Stimulated activated CD4-positive, alpha-beta T cell treated with anti-CD3 and anti-CD28 coated beads, TNF-alpha, amount 100 ng/mL, for 4 hours (primary cell): ENCODE measurements around the gene SGCE.

Source experiments
- DNase-seq, 3 experiments: peaks; one replicate each; pipeline ENCODE4 v3.0.0-alpha.2; 2020; ENCODE audit warnings: low read depth in 3 of 3

SGCE gene

DNA sequence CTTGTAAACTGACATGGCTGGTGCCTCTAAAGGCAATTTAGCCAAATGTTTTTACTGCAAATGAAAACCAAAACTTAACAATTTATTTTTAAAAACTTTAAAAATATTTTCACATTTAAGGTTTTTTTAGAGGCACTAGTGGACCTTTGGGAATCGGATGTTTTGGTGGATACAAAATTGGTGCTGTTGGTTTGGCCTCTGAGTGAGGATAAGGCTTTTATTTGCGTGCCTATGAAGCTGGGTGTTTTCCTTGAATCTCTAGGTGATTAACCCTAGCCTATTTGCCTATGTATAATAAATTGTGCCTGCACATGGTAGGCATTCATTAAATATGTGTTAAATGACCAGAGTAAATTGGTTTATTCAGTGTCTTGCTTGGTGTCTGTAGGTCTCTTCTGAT, 2.9 kb upstream of the SGCE start:
- no peak for DNase-seq

DNA sequence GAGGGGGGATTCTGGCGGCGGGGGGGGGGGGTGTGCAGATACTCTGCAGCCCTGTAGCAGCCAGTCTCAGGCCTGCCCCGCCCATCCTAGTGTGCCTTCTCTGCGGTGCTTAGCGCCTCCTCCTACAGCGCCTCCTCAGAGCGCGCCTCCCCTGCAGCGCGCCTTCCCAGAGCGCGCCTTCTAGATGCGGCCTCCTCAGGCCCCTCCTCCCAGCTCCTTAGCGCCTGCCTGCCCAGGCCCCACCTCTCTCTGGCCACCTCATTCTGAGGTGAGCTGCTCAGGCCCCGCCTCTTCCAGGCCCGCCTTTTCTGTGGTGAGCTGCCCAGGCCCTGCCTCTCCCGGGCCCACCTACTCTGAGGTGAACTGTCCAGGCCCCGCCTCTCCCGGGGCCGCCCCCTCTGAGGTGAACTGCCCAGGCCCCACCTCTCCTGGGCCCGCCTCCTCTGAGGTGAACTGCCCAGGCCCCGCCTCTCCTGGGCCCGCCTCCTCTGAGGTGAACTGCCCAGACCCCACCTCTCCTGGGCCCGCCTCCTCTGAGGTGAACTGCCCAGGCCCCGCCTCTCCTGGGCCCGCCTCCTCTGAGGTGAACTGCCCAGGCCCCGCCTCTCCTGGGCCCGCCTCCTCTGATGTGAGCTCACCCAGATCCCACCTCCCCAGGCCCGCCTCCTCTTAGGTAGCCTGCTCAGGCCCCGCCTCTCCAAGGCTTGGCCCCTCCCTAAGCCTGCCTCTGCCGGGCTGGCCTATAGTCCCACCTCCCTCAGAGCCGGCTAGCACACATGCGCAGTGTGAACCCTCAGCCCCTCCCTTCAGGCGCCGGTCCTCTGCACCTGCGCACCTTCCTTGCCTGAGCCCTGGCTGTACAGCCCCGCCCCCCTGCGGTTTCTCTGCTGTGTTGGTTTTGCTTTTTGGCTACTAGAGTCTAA, 2.1 kb upstream of the SGCE start:
- DNase-seq = peak; percentile 83 to 94 (median 87)

DNA sequence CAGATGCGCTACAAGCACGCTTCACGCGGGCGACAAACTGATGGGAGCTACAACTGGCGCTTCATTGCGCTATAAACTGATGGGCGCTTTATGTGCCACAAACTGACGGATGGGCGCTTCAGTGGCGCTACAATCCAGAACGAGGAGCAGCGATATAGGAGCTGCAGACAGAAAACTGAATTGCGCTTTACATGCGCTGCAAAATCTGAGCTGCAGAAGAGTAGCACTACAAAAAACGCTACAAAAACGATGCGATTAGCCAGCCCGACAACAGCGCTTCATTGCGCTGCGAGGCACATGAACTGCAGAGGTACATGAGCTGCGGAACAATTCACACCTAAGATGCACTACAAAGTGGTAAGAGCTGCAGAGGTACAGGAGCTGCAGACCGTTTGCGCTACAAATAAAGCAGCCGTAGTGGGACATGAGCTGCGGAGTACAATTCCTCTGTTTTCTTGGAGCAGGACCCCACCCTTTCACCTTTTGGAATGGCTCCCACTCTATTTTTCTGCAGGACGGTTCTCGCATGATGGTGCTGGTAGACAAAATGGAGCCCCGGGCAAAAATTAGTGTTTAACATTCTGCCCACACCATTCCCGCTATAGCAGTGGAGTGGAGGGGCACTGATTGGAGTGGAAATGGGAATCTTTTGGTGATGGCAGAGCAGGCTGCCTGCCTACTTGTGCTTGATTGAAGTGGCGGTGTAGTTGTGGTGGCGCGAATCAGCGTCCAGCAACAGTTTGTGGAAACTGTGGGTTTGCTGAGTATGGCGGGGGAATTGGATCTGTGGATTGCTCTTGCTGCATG, 1.2 kb upstream of the SGCE start:
- no peak for DNase-seq

DNA sequence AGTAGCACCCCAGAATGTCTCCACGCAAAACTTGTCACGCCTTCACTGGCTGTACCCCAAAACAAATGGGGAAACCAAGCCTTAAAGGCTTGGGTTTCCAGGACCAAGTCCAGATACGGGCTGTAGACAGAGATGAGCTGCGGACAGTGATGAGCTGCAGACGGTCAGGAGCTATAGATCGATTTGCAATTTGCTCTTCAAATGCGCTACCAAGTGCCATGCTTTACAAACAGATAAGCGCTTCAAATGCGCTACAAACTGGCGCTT, 658 bp upstream of the SGCE start:
- no peak for DNase-seq

DNA sequence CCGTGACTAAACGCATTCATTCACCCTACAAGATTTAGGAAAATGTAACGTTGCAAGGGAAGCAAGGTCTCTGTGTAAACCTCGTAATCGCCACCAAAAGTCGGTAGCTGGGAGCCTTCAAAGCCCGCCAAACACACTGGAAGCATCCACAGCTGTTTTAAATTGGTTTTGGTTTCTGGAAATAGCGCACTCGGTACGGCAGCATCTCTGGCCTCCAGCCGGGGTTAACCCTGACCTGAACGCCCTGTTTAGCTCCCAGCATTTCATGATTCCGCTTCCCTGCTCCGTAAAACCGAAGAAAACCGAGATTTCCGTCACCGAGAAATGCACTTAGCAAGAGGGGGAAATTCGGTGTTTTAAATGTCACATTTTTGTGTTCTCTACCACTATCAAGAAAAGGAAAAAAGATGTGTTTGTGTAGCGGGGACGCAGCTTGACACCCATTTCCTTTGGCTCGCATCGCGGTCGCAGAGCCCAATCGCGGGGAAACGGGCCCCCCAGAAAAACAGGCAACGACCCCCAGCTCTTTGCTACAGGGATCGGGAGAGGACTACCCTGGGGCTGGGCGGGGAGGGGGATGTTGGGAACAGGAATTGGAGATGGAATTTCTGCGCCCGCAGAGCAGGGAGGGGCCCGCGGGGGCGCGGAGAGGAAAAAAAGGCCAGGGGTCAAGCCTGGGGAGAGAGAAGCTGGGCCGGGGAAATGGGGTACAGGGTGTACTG, 646 bp downstream of the SGCE start:
- DNase-seq = no peak

DNA sequence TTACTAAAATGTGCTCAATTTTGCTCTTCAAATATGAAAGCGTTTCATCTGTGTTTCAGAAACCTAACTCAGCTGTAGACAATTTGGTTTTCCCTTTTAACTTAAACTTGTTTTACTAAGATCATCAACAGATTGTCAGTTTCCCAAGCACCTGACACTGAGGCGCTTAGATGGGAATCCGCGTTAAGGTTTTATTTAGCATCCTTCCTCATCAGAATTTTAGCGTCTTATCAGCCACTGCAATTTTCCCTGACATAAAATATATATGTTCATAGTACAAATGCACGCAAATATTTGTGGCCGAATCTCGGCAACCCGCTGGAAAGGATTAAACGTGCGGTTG, 1.2 kb downstream of the SGCE start:
- no peak for DNase-seq

DNA sequence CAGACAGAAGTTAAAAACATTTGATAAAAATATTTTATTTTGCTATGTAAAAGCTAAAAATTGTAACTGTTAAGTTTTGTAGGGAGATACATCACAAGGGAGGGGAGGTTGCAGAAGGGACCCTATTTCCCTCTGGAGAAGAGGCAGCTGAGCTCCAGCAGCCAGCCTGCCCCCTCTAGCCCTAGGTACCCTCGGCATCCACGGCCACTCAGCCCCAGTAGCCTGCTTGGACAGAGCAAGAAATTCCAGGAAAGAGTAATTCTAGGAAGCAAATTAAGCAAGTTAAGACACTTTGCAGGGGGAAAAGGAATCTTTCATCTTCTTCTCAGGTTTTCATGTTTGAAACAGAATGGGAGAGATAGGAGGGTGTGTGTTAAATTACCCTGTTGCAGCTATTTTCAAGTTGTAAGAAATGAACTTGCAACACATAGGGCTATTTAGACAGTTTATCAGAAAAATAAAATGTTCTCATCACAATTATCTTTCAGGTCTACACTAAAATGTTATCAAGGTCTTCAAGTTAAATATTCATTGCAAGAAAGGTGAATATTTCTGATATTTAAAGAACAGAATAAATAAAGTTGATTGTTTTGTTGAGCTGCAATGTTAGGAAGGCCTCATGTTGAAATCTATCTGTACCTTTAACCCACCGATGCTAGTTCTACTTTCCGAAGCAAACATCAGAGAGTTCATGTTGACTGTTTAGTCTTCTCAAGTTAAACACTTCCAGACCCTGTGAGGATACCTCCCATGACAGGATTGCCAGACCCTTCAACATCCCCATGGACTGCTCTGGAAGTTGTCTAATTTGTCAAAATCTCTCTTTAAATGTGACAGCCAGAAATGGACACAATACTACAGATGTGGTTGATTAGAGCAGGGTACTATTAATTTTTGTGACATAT, 5.5 kb downstream of the SGCE start:
- no peak for DNase-seq

DNA sequence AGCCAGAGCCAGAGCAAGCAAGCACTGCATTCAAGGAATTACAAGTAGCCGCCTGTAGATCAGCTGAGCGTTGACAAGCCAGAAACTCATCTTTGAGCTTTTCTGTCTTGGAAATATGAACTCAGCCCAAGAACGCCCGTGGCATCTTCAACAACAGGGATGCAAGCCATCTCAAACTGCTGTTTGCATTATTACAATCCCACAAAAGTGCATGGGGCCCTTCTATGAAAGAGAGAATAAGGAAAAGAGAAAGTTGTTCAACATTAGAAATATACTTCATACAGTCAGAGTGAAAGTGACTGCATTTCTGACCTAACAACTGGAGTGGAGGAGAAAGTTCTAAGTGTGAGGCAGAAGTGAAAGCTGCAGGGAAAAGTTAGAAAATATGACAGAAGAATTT, 6.5 kb downstream of the SGCE start:
- no peak for DNase-seq

DNA sequence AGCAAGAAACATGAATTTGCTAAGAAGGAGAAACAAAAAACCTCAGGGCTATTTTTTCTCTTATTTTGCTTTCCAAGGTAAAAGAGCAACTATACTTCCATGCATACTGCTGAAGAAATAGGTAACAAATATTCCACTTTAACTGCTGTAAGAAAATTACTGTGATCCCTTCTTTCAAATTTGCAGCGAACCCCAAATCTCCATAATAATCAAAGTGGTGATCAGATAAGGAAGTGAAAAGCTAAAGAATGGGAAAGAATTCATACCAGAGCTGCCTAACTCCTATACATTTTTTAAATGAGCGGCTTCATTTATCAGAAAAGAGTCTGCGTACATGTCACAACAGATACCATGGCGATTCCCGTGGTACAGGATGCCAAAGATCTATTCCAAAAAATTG, 7.2 kb downstream of the SGCE start:
- DNase-seq = no peak

DNA sequence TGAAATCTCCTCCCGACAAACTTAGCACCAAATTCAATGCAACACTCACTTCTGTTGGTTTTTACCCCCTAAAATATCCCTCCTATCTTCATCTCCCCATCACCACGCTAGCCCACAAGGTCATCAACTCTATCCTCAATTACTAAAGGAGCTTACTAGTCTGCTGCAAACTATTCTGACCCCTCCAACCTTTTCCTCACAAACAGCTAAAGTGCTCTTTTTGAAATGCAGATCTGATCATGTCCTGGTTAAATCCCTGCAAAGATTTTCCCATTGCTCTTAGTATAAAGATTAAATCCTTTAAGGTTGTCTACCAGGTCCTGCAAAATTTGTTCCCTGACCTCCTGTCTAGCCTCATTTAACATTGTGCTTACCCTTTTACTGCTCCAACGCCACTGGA, 8.6 kb downstream of the SGCE start:
- DNase-seq = no peak

DNA sequence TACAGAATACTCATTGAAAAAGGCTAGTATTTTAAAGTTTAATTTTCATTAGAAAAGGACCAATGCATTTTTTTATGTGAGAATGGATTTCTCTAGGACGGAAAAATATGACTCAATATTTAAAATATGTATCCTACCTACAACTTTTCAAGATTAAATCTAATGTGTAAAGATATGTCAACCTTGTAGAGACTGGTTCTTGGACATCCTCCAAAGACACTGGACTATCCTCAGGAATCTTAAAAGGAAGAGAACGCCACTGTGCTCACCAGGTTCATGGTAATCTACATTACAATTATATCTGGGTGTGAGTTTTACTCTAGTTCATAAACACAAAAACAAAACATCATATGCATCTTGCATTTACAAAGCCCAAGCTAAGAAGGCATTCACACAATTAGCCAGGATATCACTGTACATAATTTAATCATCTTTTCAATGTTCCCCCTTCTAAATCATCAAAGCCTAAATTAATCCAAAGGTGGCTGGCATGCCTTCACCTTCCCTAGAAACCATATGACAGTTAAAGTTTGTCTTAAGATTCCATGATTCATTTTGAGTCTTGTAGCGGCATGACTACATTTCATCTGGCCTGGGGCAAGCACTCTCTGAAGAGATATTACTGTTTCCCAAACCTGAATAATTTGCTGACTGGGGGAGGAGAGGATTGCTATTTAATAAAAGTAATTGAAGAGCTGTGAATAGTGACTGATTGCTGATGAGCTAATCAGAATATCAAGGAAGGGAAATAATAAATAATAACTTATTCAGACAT, 12.0 kb downstream of the SGCE start:
- DNase-seq = no peak

DNA sequence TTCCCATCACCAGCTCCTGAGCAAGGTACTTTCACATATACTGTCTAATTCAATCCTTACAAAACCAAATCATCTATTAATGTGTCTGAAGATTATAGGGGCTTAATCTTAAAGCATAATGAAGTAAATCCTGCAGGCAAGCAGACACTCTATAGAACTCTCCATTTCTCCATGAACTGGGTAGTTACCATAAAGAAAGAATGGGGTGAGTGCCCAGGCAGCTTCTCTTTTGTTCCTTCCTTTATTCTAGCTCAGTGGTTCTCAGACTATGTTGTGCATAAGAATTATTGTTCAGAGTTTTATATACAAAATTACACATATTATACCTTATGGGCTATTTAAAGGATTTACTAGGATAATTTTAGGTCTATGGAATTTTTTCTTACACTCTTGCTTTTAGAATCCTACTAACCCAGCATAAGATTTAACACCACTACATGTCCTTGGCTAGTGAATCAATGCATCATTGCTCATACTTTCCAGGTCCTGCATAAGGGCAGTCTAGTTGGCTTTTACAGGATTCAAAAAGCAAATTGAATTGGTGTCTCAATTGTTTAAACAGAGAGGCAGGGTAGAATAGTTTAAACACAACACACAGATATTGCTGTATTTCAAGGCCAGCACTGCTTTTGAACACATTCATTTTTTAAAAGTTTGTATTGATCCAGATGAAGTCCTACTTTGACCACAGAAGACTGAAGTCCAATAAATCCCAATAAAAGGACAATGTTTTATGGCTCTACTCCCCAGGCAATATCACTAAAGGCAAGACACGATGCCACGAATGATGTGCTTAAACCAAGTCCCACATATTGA, 12.9 kb downstream of the SGCE start:
- DNase-seq = no peak

DNA sequence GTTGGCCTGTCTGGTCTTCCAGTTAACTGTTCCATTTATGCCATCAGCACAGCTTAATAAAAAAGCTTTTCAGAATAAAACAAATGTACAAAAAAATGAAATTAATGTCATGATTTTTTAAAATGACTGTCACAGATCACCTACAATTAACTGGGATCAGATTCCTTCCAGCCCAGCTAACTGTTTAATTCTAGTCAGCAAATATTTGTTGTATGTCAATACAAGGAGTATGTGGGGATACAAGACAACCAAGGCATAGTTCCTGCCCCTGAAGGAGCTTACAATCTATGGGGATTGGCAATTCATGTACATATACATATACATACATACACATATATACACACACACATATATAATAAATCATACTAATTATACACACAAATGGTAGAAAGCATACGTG, 16.5 kb downstream of the SGCE start:
- no peak for DNase-seq

DNA sequence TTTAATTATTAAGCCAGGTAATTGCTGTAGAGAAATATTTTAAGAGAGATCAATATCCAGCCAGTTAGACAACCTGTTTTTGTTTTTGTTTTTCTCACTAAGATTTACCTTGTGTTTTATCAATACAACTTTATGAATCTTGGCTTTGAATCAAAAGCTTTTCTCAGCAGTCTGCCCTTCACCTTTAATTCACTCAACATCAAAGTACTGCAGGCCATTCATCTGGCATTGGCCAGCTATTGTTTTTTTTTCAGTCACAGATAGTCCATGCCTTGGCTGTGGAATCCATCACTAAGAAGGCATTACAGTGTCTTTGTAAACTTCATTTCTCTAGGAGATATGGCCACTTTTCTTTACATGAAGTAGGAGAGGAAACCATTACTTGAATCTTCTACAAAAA, 20.2 kb downstream of the SGCE start:
- no peak for DNase-seq

DNA sequence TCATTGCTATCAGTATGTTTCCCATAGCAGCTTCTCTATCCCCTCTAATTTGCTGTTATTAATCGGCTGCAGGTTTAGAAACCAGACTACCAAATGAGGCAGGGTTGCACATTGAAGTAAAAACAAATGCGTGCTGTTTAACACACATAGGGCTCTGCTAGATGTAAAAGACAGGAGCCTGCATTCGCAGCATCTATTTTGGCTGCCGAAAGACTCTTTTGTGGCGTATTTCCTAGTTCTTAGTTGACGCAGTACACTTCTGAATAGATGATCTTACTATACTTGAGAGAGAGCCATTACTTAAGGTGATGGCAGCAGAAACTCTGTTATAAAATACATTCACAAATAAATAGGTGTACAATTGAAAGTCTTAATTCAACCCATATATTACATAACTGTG, 21.4 kb downstream of the SGCE start:
- DNase-seq = no peak

DNA sequence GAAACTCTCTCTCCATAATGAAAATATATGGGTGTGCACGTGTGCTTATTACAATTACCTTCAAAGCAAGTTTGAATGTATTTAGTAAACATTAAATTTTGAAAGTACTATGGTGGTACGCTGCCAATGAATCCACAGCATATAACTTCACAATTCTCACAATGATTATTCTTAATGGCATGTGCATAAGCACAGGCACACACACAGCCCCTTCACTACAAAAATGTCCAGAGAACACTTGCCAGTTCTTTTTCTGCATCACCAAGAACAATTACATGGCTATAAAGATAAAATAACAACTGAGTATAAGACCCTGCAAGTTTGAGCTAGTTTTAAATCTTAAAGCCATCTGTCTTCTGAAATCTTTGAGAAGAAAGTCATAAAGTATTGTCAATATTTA, 22.2 kb downstream of the SGCE start:
- no peak for DNase-seq

DNA sequence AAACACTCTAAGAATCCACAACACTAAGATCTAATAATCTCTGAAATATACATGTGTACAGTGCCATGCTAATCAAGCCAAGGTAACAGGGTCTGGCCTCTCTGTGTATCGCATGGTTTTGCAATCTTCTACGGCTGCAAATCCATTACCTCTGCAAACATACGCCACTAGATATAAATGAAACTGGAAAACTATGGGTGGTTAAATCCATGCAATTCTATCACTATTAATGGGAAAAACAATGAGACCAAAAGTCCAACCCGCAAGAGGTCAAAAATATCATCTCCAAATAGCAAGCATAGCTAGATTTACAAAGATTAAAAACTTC, 23.0 kb downstream of the SGCE start:
- DNase-seq = no peak

DNA sequence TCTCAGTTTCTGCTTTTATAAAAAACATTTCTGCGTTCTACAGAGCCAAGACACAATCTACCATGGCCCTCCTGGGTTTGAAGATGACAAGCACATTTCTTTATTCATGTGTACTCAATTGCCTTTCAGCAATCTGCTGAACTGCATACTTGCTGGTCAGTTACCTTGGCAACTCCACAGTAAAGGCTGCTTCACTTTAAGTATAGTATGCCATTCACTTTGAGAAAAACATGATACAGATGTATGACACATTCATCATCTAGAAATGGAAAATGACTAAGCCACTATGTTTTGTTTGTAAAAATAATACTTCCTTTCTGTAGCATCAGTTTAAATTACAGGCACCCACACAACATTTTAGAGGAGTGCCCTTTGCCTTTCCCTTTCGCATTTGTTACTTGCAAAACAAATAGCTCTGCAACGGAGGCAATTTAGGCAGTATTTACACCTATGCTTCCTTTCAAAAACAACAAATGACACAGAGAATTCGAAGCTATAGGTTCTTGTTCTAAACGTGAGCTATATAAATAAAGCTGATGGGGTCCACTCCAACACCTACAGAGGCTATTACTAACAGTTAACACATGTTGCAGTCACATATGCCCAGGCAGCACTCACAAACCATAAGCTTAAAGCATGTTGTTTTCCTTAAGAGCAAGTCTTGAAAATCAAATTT, 23.5 kb downstream of the SGCE start:
- no peak for DNase-seq

DNA sequence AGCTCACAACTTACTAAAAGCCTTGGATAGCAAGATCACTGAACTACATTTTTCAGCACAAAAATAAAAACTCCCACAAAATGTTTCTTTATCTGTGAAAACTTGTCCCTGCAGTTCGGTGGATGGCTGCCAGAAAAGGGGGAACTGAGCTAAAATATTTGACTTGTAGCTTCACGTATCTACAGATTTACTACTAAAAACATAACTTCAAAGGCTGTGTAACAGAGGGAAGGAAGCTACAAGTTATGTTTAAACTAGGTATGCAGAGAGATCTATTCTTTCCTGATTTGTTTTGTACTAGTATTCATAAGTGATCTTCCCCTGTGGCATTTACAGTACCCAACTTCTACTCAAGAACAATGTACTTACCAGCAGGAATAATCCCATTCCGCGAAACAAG, 25.1 kb downstream of the SGCE start:
- DNase-seq = no peak

DNA sequence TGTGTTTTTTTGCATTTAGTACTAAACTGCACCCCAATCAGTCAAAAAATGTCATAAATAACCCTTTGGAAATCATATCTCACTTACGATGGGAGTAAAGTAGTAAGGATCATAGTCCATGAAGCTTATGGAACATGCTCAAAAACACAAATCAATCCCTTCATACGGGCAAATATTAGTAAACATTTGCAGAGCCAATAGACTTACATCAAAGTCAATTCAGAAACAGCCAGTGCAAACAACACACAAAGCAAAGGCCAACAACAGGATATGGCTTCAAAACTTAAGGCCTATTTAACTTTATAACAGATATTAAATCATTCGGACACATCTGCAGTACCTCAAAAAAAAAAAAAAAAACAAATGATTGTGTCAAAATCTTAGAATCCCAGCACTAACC, 32.1 kb downstream of the SGCE start:
- DNase-seq = no peak
